OCI-LY3 (cell line): Measurements from ENCODE around the gene CARM1.
"Not testable (repeated sequence)": the region's sequence is repeated elsewhere in the genome, so short reads cannot be mapped to it uniquely, and the experiment has no call there.

Experiments used
- H2AFZ ChIP-seq: fragments of 200-600, 300-600 bp; shearing (Covaris generic); 2 replicates; pipeline ENCODE4 v1.6.0; 2014; ENCODE audit warnings: antibody characterized with exemption, low read depth, low read length
- H3K27ac ChIP-seq: fragments of 200-600, 300-600 bp; sonication (generic); 2 replicates; pipeline ENCODE4 v1.5.1; 2014; ENCODE audit warnings: mild to moderate bottlenecking, low read length, moderate library complexity, mixed read lengths
- H3K27me3 ChIP-seq: fragments of 200-600, 300-600 bp; sonication (generic); 2 replicates; pipeline ENCODE4 v1.6.1; 2014; ENCODE audit warnings: low read depth, low read length, mixed read lengths
- H3K36me3 ChIP-seq: fragments of 200-600, 300-600 bp; sonication (generic); replicated peaks from 2 replicates; pipeline ENCODE3; 2014; ENCODE audit warnings: low read depth, low read length, mixed read lengths
- H3K4me1 ChIP-seq: fragments of 300-600, 200-600 bp; sonication (generic); 2 replicates; pipeline ENCODE4 v1.6.1; 2014; ENCODE audit warnings: low read length, mixed read lengths
- H3K4me2 ChIP-seq: fragments of 200-600, 300-600 bp; sonication (generic); 2 replicates; pipeline ENCODE4 v1.6.1; 2014; ENCODE audit warnings: low read length, mixed read lengths
- H3K4me3 ChIP-seq: fragments of 300-600, 200-600 bp; sonication (generic); 2 replicates; pipeline ENCODE4 v1.5.1; 2014; ENCODE audit warnings: antibody characterized with exemption, mild to moderate bottlenecking, low read length, moderate library complexity
- H3K79me2 ChIP-seq: fragments of 300-600, 200-600 bp; shearing (Covaris generic); 2 replicates; pipeline ENCODE4 v1.6.1; 2014; ENCODE audit warnings: mild to moderate bottlenecking, low read length, mixed read lengths
- H3K9ac ChIP-seq: fragments of 300-600, 200-600 bp; shearing (Covaris generic); 2 replicates; pipeline ENCODE4 v1.6.0; 2014; ENCODE audit warnings: mild to moderate bottlenecking, low read length, moderate library complexity
- H3K9me3 ChIP-seq: fragments of 200-600, 300-600 bp; shearing (Covaris generic); 2 replicates; pipeline ENCODE4 v1.6.1; 2014; ENCODE audit warnings: low read length, mixed read lengths; ENCODE audit not compliant: insufficient read depth
- H4K20me1 ChIP-seq: fragments of 200-600, 300-600 bp; sonication (generic); 2 replicates; pipeline ENCODE4 v1.6.1; 2016; ENCODE audit warnings: low read length, mixed read lengths; ENCODE audit not compliant: insufficient read depth
- EZH2phosphoT487 ChIP-seq: fragments of 200-600 bp; shearing (Covaris generic); IDR thresholded peaks from 2 replicates; pipeline ENCODE4 v1.6.1; 2018; ENCODE audit warnings: antibody characterized with exemption, mixed run types, low read depth
- TF ChIP-seq, protein P1 (sequence below): fragments of 200-600, 300-600 bp; sonication (generic); IDR thresholded peaks from 2 replicates; pipeline ENCODE4 v1.5.1; 2014; ENCODE audit warnings: antibody characterized with exemption, low read length, low read depth

Gene CARM1

DNA sequence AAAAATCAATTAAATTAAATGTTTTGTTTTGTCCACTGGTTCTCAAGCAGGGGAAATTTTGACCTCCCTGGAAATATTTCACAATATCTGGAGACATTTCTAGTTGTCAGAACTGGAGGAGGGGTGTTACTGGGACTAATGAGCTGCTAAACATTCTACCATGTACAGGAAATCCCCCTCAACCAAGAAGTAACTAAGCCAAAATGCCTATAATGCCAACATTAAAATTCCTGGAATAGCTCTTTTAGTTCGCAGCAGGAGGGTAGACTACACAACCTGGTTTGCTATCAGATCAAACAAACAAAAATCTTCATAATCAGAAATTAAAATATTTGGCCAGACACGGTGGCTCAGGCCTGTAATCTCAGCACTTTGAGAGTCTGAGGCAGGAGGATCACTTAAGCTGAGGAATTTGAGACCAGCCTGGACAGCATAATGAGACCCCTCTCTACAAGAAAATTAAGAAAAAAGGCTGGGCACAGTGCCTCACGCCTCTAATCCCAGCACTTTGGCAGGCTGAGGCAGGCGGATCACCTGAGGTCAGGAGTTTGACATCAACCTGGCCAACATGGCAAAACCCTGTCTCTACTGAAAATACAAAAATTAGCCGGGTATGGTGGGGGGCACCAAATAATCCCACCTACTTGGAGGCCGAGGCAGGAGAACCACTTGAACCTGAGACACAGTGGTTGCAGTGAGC, 75.8 kb downstream of the CARM1 start:
- Histone ChIP-seq H3K4me2 (no peak overlapping the region), H3K36me3 (no peaks in the 10 kb centered on the region), H3K27me3 (no peaks in the 10 kb centered on the region), H3K4me1 (peaks cover 19% of the 10 kb centered on the region), H3K27ac (no peak overlapping the region), H3K79me2 (no peaks in the 10 kb centered on the region), H3K4me3 (no peak overlapping the region), H2AFZ (no peak overlapping the region), H3K9me3 (no peaks in the 10 kb centered on the region), H4K20me1 (no peaks in the 10 kb centered on the region), H3K9ac (no peak overlapping the region)
- TF ChIP-seq EZH2phosphoT487 = no peak
- TF ChIP-seq, protein P1, sequence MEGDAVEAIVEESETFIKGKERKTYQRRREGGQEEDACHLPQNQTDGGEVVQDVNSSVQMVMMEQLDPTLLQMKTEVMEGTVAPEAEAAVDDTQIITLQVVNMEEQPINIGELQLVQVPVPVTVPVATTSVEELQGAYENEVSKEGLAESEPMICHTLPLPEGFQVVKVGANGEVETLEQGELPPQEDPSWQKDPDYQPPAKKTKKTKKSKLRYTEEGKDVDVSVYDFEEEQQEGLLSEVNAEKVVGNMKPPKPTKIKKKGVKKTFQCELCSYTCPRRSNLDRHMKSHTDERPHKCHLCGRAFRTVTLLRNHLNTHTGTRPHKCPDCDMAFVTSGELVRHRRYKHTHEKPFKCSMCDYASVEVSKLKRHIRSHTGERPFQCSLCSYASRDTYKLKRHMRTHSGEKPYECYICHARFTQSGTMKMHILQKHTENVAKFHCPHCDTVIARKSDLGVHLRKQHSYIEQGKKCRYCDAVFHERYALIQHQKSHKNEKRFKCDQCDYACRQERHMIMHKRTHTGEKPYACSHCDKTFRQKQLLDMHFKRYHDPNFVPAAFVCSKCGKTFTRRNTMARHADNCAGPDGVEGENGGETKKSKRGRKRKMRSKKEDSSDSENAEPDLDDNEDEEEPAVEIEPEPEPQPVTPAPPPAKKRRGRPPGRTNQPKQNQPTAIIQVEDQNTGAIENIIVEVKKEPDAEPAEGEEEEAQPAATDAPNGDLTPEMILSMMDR = no peak

DNA sequence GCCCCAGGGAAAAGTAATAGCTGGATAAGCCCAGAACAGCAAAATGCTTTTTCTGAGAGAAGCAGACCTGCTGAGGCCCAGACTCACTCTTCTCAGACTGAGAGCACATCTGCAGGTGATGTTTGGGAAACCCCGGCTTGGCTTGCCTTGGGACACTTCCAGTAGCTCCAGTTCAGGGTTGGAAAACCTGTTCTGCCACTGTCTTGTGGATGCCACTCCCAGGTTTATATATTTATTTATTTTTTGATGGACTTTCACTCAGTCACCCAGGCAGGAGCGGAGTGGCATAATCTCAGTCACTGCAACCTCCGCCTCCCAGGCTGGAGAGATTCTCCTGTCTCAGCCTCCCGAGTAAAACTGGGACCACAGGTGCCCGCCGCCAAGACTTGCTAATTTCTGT, 81.5 kb downstream of the CARM1 start:
- no peaks in the 10 kb centered on the region for H3K9me3 ChIP-seq
- no peak overlapping the region for H3K4me3 ChIP-seq
- H3K79me2 ChIP-seq = no peaks in the 10 kb centered on the region
- H2AFZ ChIP-seq = no peak overlapping the region
- H3K36me3 ChIP-seq = no peaks in the 10 kb centered on the region
- H4K20me1 ChIP-seq = no peaks in the 10 kb centered on the region
- H3K4me2 ChIP-seq = peak overlapping the region; percentile 77; the same call in 1 of the 2 replicates
- no peak overlapping the region; the same call in 1 of the 2 replicates for H3K9ac ChIP-seq
- H3K27me3 ChIP-seq = no peaks in the 10 kb centered on the region
- TF ChIP-seq EZH2phosphoT487 = no peak
- TF ChIP-seq, protein P1 = no peak
- H3K27ac ChIP-seq = peak overlapping the region; percentile 88; the same call in 1 of the 2 replicates
- peaks cover 45% of the 10 kb centered on the region for H3K4me1 ChIP-seq

DNA sequence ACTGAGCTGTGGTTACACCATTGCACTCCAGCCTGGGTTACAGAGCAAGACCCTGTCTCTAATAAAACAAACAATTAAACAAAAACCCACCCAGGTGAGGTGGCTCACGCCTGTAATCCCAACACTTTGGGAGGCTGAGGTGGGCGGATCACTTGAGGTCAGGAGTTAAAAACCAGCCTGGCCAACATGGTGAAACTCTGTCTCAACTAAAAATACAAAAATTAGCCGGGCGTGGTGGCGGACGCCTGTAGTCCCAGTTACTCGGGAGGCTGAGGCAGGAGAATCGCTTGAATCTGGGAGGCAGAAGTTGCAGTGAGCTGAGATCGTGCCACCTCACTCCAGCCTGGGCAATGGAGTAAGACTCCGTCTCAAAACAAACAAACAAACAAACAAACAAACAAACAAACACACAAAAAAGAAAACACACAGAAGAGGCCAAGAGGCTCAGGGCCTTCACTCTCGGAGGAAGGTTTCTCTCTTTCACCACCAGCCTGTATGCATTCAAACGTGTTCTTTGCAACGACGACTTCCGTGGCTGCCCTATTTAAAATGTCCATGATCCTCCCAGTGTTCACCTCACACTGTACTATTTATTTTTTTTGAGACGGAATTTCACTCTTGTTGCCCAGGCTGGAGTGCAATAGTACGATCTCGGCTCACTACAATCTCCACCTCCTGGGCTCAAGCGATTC, 88.1 kb downstream of the CARM1 start:
- Histone ChIP-seq H4K20me1 (peaks cover 18% of the 10 kb centered on the region), H3K9ac (peak overlapping the region; percentile 77; the same call in 1 of the 2 replicates), H3K4me1 (peaks cover 29% of the 10 kb centered on the region), H3K79me2 (peaks cover 43% of the 10 kb centered on the region), H3K4me2 (peak overlapping the region; percentile 68), H3K4me3 (peak overlapping the region; percentile 88)
- not testable (repeated sequence) for H3K27me3 ChIP-seq, H3K9me3 ChIP-seq, H2AFZ ChIP-seq, H3K36me3 ChIP-seq, H3K27ac ChIP-seq

DNA sequence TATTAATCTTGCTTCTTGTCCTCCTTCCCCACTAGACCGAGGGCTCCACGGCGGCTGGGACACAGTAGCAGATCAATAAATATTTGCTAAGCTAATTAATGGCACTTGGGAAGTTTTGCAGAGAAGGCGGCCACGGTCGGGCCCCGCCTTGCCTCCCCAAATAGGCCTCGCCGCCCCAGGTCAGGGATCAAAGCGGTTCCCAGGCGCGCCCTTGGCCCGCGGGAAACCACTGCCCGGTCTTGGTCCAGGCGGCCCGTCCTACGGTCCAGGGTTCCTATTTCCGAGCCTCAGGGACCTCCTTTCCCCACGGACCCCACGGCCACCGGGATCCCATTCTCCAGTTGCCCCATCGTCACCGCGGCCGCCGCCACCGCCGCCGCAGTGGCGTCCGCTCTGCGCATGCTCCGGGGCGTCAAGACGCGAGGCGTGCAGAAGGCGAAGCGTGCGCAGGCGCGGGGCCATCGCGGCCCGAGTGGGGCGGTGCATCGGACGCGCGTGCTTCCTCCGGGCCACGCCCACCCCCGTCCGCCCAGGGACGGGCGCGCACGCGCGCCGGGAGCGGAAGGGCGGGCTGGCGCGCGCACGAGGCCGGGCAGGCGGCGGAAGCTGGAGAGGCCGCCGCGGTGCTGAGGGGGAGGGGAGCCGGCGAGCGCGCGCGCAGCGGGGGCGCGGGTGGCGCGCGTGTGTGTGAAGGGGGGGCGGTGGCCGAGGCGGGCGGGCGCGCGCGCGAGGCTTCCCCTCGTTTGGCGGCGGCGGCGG, 89.1 kb downstream of the CARM1 start, which contains the start of gene SMARCA4:
Gene SMARCA4 (plus strand): TSS at position 717 of the 759 bp plus-strand sequence. CDS start 23,122 bp downstream, outside the sequence.
- peaks cover 28% of the 10 kb centered on the region for H4K20me1 ChIP-seq
- peaks cover 18% of the 10 kb centered on the region for H3K4me1 ChIP-seq
- no peak for TF ChIP-seq EZH2phosphoT487
- TF ChIP-seq, protein P1 = no peak
- peak within 1 kb of the TSS; percentile 75 for H3K27ac ChIP-seq
- peak within 1 kb of the TSS; percentile 90 for H3K4me3 ChIP-seq
- H2AFZ ChIP-seq = peak within 1 kb of the TSS; percentile 73
- no peaks in the 10 kb centered on the region for H3K27me3 ChIP-seq
- H3K79me2 ChIP-seq = peaks cover 53% of the 10 kb centered on the region
- H3K4me2 ChIP-seq = peak within 1 kb of the TSS; percentile 89
- no peaks in the 10 kb centered on the region for H3K9me3 ChIP-seq
- H3K9ac ChIP-seq = peak within 1 kb of the TSS; percentile 94
- peaks cover 10% of the 10 kb centered on the region for H3K36me3 ChIP-seq
